ENCODE results near the gene SKOR2. TPM values are rescaled to one million over a fixed set of nuclear protein-coding genes. Genes with fewer than 3 reads are reported as not detected.
A peak's percentile ranks its signal among the peaks of the same experiment; 100 is the strongest.

The SKOR2 gene
- total and polyA plus RNA-seq, 9 of the 15 experiments (the other 6 are each of a cell fraction or from before 2014, with no cell fraction given), result not detected

DNA sequence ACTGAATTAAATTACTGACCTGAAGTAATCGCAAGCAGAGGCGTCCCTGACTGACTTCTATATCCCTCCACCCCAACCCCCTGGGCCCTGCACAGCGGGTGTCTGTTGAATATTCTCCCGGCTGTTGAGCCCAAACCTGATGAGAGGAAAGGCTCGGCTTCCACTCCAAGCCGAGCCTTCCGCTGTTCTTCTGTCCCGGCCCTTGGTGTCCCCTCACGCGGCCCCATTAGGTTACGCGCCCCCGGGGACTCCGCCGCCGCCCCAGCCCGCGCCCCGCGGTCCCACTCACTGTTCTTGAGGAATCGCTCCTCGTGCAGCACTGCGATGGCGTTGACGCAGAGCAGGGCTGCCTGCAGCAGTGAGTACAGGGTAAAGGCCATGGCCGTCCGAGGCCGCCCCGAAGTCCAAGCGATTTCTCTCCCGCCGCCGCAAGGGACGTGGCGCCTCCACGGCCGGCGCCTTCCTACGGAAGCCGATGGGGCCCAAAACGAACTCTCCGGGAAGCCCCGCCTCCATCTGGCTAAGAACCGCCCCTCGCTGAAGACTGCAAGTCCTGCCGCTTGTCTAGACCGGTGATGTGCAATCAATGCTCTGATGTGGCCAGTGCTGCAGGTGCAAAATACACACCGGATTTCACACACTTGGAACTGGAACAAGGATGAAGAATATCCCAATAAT, 75.4 kb downstream of the SKOR2 start, which contains the start of gene IER3IP1:
Gene IER3IP1, minus strand, starts transcription at position 467 of the 678 bp plus-strand sequence. Its CDS starts 87 bp downstream, at position 380.
- CTCF ChIA-PET (ENCODE audit: low intra/inter-chr PET ratio), result no interaction called here
- Histone ChIP-seq H2AFZ (ENCODE audit: low read depth, low read length) (peak within 1 kb of the TSS; percentile 86), H3K36me3 (ENCODE audit: control insufficient read depth, insufficient read depth, low read length) (no peaks in the 10 kb centered on the region; the same call in 2 of the 3 replicates), H4K20me1 (replicated peaks; ENCODE audit: control insufficient read depth, insufficient read depth, low read length) (0 out of 2 replicates have a peak, but pooled peaks cover 9% of the 10 kb centered on the region), H3K27me3 (ENCODE audit: control insufficient read depth in 2 of 2, insufficient read depth in 2 of 2, low read length in 2 of 2) (no peaks in the 10 kb centered on the region), H3K4me3 (peak within 1 kb of the TSS; percentile 97), H3K9ac (ENCODE audit: insufficient read depth in 1 of 2, low read depth in 2 of 2, low read length in 2 of 2) (peak within 1 kb of the TSS; percentile 90 to 96), H3K9me1 (ENCODE audit: control insufficient read depth, insufficient read depth, low read length) (no peaks in the 10 kb centered on the region), H3K79me2 (ENCODE audit: control insufficient read depth, insufficient read depth, low read length) (peaks cover 49% of the 10 kb centered on the region), H3K9me3 (replicated peaks; ENCODE audit: control insufficient read depth, insufficient read depth, low read depth, low read length) (no peaks in the 10 kb centered on the region), H3K4me1 (replicated peaks in 1 of 2; ENCODE audit: control insufficient read depth in 2 of 2, insufficient read depth in 2 of 2, low read length in 2 of 2) (peaks cover 0 to 16% of the 10 kb centered on the region in 2 experiments; a peak in 4 of 5 replicates), H3K4me2 (ENCODE audit: insufficient read depth, low read length) (peak within 1 kb of the TSS; percentile 83), H3K27ac (ENCODE audit: extremely low read depth, low read depth, low read length) (peak within 1 kb of the TSS; percentile 85)
- POLR2A ChIA-PET, result interaction anchor here (0.7 kb wide), 1 partner anchor 9 kb away, joined by 3 read pairs; no protein-coding TSS in a partner anchor
- DNase-seq (ENCODE audit: extremely low read depth in 1 of 4, low spot score in 3 of 4) (peak; percentile 80 to 90 (median 81)), ATAC-seq (peak; percentile 95), FAIRE-seq (peak; percentile 82)
- intact Hi-C loops (cut with micrococcal nuclease) (no loop called here), in situ Hi-C loops (cut with MboI) (no loop called here)
- WGBS (ENCODE audit: insufficient coverage, low coverage, missing lambda C conversion rate), result under 1% methylated on average over 21 of the region's 48 CpGs
- BruUV-seq (replicated peaks), result no TSS peak
- TF ChIP-seq ZNF407 (IDR thresholded peaks at IDR 0.05; ENCODE audit: low read depth) (peak; percentile 93), NCOA4 (IDR thresholded peaks at IDR 0.05; ENCODE audit: partially characterized antibody) (no peak), ZNF23 (CRISPR knock-in tag; IDR thresholded peaks at IDR 0.05) (no peak), POLR2B (IDR thresholded peaks at IDR 0.05; ENCODE audit: low read depth, partially characterized antibody) (peak; percentile 71), HNRNPUL1 (IDR thresholded peaks at IDR 0.05; ENCODE audit: low read length) (no peak), PURB (CRISPR knock-in tag; IDR thresholded peaks at IDR 0.05; ENCODE audit: low read depth) (no peak), KDM4B (IDR thresholded peaks at IDR 0.05; ENCODE audit: borderline replicate concordance in 2 of 2, low read depth in 1 of 2) (no peak), MBD1 (CRISPR knock-in tag; IDR thresholded peaks at IDR 0.05) (no peak), NFIC (IDR thresholded peaks at IDR 0.05) (0 out of 2 replicates have a peak, but pooled peaks have one; percentile 9)
- TF ChIP-seq, protein P1, sequence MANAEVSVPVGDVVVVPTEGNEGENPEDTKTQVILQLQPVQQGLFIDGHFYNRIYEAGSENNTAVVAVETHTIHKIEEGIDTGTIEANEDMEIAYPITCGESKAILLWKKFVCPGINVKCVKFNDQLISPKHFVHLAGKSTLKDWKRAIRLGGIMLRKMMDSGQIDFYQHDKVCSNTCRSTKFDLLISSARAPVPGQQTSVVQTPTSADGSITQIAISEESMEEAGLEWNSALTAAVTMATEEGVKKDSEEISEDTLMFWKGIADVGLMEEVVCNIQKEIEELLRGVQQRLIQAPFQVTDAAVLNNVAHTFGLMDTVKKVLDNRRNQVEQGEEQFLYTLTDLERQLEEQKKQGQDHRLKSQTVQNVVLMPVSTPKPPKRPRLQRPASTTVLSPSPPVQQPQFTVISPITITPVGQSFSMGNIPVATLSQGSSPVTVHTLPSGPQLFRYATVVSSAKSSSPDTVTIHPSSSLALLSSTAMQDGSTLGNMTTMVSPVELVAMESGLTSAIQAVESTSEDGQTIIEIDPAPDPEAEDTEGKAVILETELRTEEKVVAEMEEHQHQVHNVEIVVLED (CRISPR knock-in tag; IDR thresholded peaks at IDR 0.05), result peak; percentile 48; the same call in 1 of the 2 replicates
